Stimulated activated CD4-positive, alpha-beta T cell treated with anti-CD3 and anti-CD28 coated beads, TNF-alpha, amount 100 ng/mL, for 4 hours (primary cell): ENCODE results near the gene DAGLA.

Source experiments
- DNase-seq, 3 experiments: peaks; one replicate each; pipeline ENCODE4 v3.0.0-alpha.2; 2020; ENCODE audit warnings: low read depth in 3 of 3

Gene DAGLA

DNA sequence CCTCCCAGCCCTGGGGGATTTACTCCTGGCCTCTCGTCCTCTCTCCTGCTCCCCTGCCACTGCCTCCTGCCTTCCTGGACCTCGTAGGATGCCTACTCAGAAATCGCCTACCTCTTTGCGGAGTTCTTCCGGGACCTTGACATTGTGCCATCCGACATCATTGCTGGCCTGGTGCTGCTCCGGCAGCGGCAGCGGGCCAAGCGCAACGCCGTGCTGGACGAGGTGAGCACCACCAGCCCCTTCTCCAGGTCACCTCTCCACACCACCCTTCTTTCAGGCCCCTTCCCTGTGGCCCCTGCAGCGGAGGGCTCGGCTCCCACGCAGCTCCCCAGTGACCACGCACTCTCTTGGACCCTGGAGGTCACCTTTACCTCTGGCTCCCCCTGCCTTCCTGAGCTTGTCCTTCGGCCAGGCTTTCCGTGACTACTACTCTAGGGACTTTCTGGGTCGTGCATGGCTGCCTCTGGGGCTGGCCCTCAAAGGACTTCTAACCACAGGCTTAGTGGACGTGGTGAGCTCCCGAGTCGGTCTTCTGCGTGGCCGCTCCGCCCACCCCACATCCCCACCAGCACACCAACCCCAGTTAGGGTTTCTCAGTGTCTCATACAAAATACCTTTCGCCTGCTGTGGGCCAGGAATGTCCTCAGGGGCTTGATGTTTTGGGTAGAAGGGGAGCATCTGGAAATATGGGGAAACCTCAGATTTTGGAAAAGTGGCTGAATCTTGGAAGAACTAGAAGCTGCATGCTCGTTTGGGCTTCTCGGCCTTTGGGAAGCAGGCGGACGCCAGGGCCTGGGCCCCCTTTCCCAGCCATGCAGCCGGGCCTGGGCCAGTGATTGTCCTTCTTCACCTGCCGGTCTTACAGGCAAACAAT lies 48.1 kb downstream of the DAGLA start:
- DNase-seq: no peak

- DNase-seq: no peak
These were observed 48.7 kb downstream of the DAGLA start for GRCh38 chr11:61728940-61729219.

DNA sequence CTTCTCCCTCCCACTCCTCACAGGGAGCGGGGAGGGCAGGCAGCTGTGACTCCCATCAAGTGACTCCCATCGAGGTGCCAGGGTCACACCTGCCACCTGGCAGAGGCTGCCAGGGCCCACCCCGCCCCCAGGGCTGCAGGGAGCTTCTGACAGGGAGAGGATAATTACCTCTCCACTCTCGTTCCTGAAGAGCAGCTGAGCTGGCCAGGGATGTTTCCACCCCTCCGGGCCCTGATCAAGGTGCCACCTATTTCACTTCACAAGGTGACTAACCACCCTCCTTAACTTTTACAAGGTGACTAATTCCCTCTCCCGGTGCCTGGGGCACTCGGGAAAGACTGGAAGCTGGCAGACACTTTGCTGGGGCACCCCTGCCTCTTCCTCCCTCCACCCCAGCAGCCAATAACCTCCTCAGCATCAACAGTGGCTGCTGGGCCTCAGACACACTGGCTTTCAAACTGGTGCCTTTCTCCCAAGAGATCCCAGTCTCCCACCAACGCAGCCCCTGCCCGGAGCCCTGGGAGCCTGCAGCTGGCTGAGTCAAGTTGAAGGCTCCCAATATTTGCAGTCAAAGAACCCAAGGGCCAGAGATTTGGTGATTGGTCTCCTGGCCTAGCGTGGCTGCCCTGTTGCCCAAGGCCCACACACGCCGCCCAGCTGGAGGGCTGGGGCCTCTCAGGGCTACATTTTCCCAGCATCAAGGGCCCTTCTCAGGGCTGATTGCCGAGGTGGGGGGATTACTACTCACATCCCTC lies 50.2 kb downstream of the DAGLA start:
- DNase-seq: no peak

- no peak for DNase-seq
These were observed 51.2 kb downstream of the DAGLA start for GRCh38 chr11:61731211-61731951.

DNA sequence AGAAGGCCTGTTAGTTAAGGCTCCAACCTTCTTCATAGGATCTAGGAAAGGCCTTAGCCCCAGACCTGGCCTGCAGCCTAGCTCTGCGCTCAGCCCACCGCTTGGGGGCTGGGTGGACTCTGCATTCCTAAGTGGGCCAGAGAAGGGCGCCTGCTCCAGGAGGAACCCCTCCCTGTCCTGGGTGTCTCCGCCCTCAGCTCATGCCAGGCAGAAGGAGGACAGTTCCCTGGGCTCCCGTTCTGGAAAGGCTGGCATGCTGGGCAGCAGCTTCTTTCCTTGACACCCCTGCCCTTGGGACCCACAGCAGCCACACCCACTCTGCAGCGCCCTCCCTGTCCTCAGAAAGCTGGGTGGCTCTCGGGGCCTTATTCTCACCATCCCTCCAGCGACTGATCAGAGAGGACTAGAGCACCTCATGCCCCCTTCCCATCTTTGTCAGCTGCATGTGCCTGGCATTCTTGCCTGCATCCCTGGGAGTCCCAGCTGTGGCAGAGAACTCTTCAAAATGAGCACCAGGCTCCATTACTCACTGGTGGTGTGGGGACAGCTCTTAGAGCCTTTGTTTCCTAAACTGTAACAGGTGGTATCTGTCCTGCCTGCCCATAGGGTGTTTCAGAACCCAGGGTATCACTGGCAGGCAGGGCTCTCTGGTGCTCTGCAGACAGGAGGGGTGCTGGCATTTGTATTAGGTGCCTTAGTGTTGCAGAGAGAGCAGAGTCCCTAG lies 51.9 kb downstream of the DAGLA start:
- no peak for DNase-seq

DNA sequence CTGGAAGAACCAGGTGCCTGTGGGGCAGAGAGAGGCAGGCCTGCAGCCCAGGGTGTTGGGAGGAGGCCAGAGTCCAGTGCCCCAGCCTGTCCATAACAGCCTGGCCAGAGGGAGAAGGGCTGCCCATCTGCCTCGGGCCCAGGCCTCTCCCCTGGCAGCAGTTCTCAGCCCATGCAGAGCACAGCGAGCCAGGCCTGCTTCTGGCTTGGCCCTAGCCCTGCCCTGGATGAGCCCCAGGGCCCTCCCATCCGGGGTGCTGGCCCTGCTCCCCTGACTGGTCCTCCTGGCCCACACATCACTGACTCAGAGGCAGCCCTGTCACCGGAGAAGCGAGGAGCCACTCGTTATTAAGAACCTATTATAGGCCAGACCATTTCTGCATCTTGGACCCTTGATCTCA lies 52.5 kb downstream of the DAGLA start:
- DNase-seq: no peak

DNA sequence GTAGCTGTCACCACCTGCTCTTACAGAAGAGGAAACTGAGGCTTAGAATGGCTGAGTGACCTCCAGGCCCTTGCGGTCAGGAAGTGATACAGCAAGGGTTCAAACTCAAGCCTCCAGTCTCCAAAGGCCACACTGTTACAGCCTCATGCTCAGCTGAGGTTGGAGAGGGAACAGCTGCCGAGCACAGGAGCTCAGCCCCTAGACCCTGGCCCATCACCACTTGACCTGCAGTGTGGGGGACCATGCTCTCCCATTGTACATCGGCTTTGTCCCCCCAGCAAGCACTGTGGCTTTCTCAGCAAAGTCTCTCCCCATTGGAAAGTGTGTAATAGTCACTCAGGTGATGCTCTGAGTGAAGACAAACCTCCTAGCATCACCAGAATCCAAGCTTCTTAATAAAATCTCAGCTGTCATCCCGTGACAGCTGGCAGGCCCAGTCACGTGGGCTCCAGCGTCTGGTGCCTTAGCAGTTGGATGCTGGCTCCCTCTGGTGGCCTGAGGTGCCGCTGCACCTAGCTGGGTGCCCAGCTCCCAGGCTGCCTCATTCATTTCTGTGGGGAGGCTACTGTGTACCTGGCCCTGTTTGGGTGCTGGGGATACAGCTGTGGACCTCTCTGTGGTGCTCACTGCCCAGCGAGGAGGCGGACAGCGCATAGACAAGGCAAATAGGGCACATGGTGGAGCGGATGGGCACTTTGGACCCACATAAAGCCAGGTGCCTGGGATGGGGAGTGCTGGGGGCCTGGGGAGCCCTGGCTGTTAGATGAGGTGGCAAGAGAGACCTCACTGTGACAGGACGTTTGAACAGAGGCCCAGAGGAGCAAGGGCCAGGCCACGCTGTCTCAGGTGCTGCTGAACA lies 53.2 kb downstream of the DAGLA start:
- DNase-seq: peak; percentile 66 to 73 (median 71)

DNA sequence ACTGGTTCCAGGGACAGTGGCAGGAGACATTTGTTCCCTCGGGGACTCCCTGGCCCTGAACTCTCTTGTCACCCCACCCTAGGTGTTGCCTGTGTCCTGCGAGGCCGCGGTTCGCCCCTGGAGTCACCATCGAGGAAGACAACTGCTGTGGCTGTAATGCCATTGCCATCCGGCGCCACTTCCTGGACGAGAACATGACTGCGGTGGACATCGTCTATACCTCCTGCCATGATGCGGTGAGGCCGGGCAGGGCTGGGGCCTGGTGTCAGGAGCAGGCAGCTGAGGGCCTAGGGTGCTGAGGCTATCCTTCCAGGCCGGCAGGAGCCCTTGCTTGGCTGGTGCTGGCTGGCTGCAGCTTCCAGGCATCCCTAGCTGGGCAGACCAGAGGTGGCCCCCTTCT lies 54.6 kb downstream of the DAGLA start:
- DNase-seq: no peak

DNA sequence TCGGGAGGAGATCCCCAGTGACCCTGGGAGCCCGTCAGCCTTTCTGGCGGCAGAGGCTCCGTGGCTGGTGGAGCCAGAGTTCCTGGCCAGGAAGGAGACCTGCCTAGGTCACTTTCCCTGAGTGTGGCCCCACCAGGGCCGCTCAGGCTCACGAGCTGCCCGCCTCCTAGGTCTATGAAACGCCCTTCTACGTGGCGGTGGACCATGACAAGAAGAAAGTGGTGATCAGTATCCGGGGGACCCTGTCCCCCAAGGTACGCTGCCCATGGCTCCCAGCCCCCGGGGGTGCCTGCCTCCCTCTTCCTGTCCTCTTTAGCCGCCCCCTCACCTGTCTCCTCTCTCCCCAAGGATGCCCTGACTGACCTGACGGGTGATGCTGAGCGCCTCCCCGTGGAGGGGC lies 55.2 kb downstream of the DAGLA start:
- DNase-seq: no peak

DNA sequence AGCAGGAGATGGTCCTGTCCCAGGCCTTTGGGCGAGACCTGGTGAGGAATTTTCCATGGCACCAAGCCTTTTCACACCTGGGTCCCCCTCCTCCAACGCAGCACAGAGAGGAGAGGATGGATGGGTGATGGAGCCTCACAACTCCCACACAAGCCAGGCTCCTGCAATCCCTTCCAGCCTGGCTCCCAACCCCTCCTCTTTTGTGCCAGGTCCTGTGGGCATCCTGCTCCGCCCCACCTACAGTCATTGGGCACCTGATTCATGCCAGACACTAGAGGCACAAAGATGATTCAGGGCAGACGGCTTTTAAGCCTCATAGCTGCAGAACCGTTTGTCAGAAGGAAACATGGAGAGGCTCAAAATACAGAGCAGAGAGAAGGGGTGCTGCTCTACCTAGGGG lies 56.1 kb downstream of the DAGLA start:
- no peak for DNase-seq

DNA sequence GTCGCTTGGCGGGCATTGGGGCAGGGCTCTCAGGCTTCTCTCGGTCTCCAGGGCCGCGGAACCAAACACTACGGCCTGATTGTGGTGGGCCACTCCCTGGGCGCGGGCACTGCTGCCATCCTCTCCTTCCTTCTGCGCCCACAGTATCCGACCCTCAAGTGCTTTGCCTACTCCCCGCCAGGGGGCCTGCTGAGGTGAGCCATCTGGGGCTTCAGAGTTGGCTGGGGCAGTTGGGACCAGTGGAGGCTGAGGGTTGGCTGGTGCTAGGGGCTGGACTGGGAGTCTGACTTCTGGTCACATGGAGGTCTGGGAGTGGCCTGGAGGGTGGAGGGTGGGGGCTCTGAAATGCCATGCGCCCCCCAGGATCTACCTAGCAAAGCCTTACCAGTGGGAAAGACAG lies 56.9 kb downstream of the DAGLA start:
- no peak for DNase-seq

DNA sequence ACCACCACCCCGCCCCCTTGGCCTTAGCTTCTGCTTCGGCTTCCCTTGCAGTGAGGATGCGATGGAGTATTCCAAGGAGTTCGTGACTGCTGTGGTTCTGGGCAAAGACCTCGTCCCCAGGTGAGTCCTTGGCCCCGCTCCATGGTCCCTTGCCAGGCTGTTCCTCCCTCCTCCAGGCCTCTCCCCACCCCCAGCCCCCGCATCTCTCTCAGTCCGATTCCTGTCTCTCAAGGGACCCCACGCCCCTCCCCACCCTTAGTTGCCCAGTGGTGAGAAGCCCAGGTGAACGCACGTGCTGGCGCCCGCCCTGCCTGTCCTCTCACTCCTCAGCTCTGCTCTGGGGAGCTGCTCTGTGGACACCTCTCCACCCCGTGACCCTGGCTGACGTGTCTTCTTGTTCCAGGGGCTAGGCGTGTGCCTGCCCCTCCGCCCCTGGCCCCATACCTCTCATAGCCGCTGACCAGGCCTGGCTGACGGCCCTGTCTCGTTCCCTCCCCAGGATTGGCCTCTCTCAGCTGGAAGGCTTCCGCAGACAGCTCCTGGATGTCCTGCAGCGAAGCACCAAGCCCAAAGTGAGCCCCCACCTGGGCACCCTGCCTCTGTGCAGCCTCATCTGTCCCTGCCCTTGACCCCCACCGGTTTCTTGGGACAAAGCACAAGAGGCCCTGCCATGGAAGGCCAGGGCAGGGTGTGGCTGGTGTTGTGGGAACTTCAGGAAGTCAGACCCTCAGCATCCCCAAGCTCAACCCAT lies 57.6 kb downstream of the DAGLA start:
- no peak for DNase-seq

DNA sequence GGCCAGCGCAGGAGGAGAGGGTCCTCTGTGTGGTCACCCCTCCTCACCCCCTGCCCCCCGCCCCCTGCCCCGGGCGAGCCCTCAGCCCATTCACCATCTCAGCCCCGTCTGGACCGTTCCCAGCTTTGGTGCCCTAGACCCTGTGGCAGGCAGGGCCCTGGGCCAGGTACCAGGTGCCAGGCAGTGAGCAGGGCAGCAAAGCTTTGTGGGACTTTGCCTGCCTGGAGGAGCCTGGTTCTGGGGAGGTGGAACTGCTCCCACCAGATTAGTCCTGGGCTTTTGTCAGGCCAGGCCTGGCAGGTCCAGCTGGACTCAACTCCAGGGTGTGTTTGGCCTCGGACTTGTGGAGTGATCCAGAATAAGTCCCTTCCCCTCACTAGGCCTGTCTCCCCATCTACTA lies 58.6 kb downstream of the DAGLA start:
- no peak for DNase-seq

DNA sequence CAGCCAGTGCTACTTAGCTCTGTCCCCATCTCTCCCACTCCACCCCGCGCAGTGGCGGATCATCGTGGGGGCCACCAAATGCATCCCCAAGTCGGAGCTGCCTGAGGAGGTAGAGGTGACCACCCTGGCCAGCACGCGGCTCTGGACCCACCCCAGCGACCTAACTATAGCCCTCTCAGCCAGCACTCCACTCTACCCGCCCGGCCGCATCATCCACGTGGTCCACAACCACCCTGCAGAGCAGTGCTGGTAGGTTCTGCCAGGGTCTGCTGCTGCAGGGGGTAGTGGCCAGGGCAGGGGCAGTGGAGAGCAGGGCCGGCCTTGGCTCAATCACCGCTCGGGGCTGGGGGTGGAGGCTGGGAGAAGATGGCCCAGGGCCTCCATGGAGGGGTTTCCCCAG lies 59.2 kb downstream of the DAGLA start:
- no peak for DNase-seq

GRCh38 chr11:61739966-61740365 lies 59.8 kb downstream of the DAGLA start:
- no peak for DNase-seq

DNA sequence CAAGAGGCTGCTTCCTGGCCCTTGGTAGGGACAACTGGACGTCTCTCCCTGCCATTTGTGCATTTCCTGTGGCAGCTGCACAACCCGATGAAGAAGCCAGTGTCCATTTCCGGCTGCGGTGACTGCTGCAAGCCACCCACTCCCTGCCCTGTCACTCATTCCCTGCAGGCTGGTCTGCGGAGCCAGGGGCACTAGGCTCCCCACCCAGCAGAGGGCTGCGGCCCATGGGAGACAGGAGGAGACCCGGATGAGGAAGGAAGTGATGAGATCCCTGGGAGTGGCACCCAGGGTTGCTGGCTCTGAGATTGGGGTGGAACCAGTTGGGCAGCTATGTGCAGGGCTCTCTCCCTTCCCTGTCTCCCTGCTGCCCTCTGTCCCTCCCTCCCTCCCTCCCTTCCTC lies 62.2 kb downstream of the DAGLA start:
- DNase-seq: no peak

DNA sequence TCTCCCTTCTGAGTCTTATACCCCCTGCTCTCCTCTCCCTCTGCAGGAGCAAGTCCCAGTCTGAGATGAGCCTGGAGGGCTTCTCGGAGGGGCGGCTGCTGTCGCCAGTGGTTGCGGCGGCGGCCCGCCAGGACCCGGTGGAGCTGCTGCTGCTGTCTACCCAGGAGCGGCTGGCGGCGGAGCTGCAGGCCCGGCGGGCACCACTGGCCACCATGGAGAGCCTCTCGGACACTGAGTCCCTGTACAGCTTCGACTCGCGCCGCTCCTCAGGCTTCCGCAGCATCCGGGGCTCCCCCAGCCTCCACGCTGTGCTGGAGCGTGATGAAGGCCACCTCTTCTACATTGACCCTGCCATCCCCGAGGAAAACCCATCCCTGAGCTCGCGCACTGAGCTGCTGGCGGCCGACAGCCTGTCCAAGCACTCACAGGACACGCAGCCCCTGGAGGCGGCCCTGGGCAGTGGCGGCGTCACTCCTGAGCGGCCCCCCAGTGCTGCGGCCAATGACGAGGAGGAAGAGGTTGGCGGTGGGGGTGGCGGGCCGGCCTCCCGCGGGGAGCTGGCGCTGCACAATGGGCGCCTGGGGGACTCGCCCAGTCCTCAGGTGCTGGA lies 63.4 kb downstream of the DAGLA start:
- no peak for DNase-seq

GRCh38 chr11:61744181-61744580 lies 64.0 kb downstream of the DAGLA start:
- no peak for DNase-seq

GRCh38 chr11:61744609-61745156 lies 64.5 kb downstream of the DAGLA start:
- DNase-seq: no peak
